Measurements from ENCODE around the gene NPFFR1. TPM values are rescaled to one million over a fixed set of nuclear protein-coding genes. Genes with fewer than 3 reads are reported as not detected.
A peak's percentile ranks its signal among the peaks of the same experiment; 100 is the strongest.
"Not testable (repeated sequence)": the region's sequence is repeated elsewhere in the genome, so short reads cannot be mapped to it uniquely, and the experiment has no call there.

Gene NPFFR1
- total RNA-seq, 1 donor from 2014 or later = not detected

GRCh38 chr10:70228491-70228890 is 55.3 kb downstream of the NPFFR1 start:
- no peak for DNase-seq (ENCODE audit: low read depth)

- no peak for DNase-seq (ENCODE audit: low read depth)
Measured at GRCh38 chr10:70227548-70228320, 56.1 kb downstream of the NPFFR1 start.

DNA sequence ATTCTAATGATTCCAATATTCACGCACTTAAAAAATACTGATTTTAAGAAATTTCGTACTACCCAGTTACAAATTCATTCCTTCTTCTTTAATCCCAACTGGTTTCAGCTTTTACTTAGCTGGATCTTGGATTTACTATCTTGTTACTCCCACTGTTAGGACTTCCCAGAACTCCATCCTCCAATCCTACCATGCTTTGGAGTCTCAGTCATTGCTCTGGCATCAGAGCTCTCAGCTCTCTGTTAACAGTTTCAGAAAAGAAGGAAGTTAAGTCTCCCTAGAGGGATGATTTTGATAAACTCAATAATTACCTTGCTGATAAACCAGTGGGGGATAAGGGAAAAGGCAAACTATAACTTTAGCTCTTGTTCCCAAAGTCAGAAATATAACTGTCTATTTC is 60.1 kb downstream of the NPFFR1 start:
- no peak for DNase-seq (ENCODE audit: low read depth)

- DNase-seq (ENCODE audit: low read depth) = not testable (repeated sequence)
Measured at GRCh38 chr10:70222811-70223447, 60.9 kb downstream of the NPFFR1 start.

DNA sequence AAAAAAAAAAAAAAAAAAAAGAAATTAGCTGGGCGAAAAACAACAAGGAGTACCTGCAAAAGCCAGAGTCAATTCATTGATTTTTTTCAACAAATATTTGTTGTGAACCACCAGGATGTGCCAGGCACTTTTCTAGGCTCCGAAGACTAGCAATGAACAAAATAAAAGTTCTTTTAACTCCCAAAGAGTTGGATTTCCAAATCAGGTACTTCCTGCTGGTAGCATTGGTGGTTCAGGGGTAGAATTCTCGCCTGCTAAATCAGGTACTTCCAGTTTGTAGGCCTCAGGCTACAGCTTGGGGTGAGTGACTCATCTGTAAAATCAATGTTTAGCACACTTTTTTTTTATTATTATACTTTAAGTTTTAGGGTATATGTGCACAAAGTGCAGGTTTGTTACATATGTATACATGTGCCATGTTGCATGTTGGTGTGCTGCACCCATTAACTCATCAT is 61.4 kb downstream of the NPFFR1 start:
- DNase-seq (ENCODE audit: low read depth) = no peak

GRCh38 chr10:70221030-70221429 is 62.8 kb downstream of the NPFFR1 start:
- peak; percentile 7 for DNase-seq (ENCODE audit: low read depth)

GRCh38 chr10:70212879-70213278 is 70.9 kb downstream of the NPFFR1 start:
- no peak for DNase-seq (ENCODE audit: low read depth)

DNA sequence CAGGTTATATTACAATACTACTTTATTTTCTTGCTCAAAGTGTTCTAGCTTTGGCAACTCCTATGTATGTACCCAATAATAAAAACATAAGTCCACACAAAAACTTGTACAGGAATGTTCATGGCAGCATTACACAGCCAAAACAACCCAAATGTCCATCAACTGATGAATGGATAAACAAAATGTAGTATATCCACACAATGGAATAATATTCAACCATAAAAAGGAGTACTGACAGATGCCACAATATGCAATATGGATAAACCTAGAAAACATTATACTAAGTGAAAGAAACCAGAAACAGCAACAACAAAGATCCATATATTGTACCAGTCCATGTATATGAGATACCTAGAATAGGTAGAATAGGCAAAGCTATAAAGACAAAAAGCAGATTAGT is 71.5 kb downstream of the NPFFR1 start:
- DNase-seq (ENCODE audit: low read depth) = no peak

GRCh38 chr10:70206762-70207161 is 77.0 kb downstream of the NPFFR1 start:
- no peak for DNase-seq (ENCODE audit: low read depth)

- DNase-seq (ENCODE audit: low read depth) = no peak
Measured at GRCh38 chr10:70201105-70201504, 82.7 kb downstream of the NPFFR1 start.

GRCh38 chr10:70198696-70199466 is 84.9 kb downstream of the NPFFR1 start:
- DNase-seq (ENCODE audit: low read depth) = no peak

Other genes starting within 250 kb of the NPFFR1 start
- 10.5 and 11.2 TPM in 2 replicates for gene MACROH2A2, start 231.2 kb downstream of the NPFFR1 start, total RNA-seq
- 15.8 and 18.3 TPM in 2 replicates for gene AIFM2, start 151.2 kb downstream of the NPFFR1 start, total RNA-seq
- gene TYSND1, start 137.3 kb downstream of the NPFFR1 start, total RNA-seq = 14.7 and 15.2 TPM in 2 replicates
- 99.2 and 99.6 TPM in 2 replicates for gene SAR1A, start 113.5 kb downstream of the NPFFR1 start, total RNA-seq
- gene PPA1, start 50.6 kb downstream of the NPFFR1 start, total RNA-seq = 149 and 152 TPM in 2 replicates
- gene LRRC20, start 98.6 kb upstream of the NPFFR1 start, total RNA-seq = 17.3 and 23.9 TPM in 2 replicates
- gene EIF4EBP2, start 120.1 kb upstream of the NPFFR1 start, total RNA-seq = 70.7 and 75.3 TPM in 2 replicates
- gene NODAL, start 157.7 kb upstream of the NPFFR1 start, total RNA-seq = not detected in 2 replicates
- gene PALD1, start 194.8 kb upstream of the NPFFR1 start, total RNA-seq = 0.21 and 0.31 TPM in 2 replicates

Data from myocyte (in vitro differentiated cells).